Activated CD8-positive, alpha-beta T cell treated with anti-CD3 and anti-CD28 coated beads, Interleukin-2, amount 10 ng/mL, durations not matched to agents 7 days and 5 days (primary cell): ENCODE results near the gene NME9. TPM values are rescaled to one million over a fixed set of nuclear protein-coding genes. Genes with fewer than 3 reads are reported as not detected.
"Not testable (repeated sequence)": the region's sequence is repeated elsewhere in the genome, so short reads cannot be mapped to it uniquely, and the experiment has no call there.

Source experiments
- ATAC-seq: fragments of 150-1000 bp; cut with Tn5 transposase; one replicate; pipeline ENCODE4 v1.10.0; 2021; ENCODE audit warnings: moderate library complexity
- CTCF ChIA-PET: fragments of 350-600 bp; sonication (Branson Sonifier 250); formaldehyde crosslinking; loops from one replicate; lab custom pipeline; 2021; ENCODE audit warnings: antibody characterized with exemption; lab: Charles Lee
- POLR2A ChIA-PET: fragments of 350-600 bp; sonication (Branson Sonifier 250); formaldehyde crosslinking; loops from one replicate; lab custom pipeline; 2021; ENCODE audit warnings: antibody characterized with exemption; lab: Charles Lee
- DNase-seq: peaks from one replicate; pipeline ENCODE4 v3.0.0-alpha.2; 2020
- H3K27ac Mint-ChIP-seq: one replicate; pipeline ENCODE4 v1.8.0; 2021; ENCODE audit warnings: mild to moderate bottlenecking, mixed read lengths
- H3K27me3 Mint-ChIP-seq: one replicate; pipeline ENCODE4 v1.8.0; 2021; ENCODE audit warnings: low read depth, mixed read lengths
- H3K36me3 Mint-ChIP-seq: one replicate; pipeline ENCODE4 v1.8.0; 2021; ENCODE audit warnings: low read depth, mixed read lengths
- H3K4me1 Mint-ChIP-seq: one replicate; pipeline ENCODE4 v1.8.0; 2021; ENCODE audit warnings: low read depth, mixed read lengths
- H3K4me3 Mint-ChIP-seq: one replicate; pipeline ENCODE4 v1.8.0; 2021; ENCODE audit warnings: mild to moderate bottlenecking, mixed read lengths
- H3K9me3 Mint-ChIP-seq: one replicate; pipeline ENCODE4 v1.8.0; 2022; ENCODE audit warnings: mixed read lengths; ENCODE audit not compliant: insufficient read depth
- total RNA-seq, 2 experiments: library from RNA; stranded (reverse); gene quantifications; one replicate each; pipeline ENCODE4 v1.2.3, GENCODE V29; 2021

NME9 gene
- not detected for total RNA-seq

- H3K36me3 Mint-ChIP-seq, result no peaks in the 10 kb centered on the region
- H3K4me3 Mint-ChIP-seq, result peak within 1 kb of the TSS; percentile 87
- H3K27me3 Mint-ChIP-seq, result peaks cover 1% of the 10 kb centered on the region
- H3K4me1 Mint-ChIP-seq, result peaks cover 25% of the 10 kb centered on the region
- no peaks in the 10 kb centered on the region for H3K9me3 Mint-ChIP-seq
- DNase-seq (peak; percentile 88), ATAC-seq (peak; percentile 93)
- H3K27ac Mint-ChIP-seq, result peak within 1 kb of the TSS; percentile 81
- CTCF ChIA-PET, result interaction anchor here (0.8 to 3.5 kb wide), 23 partner anchors 9 to 586 kb away, joined by 3 to 13 read pairs (median 4); partner anchors contain the start of genes ARMC8 and DBR1
- POLR2A ChIA-PET, result interaction anchor here (0.8 to 1.0 kb wide), 2 partner anchors 108 to 190 kb away, joined by 3 to 4 read pairs; no protein-coding TSS in a partner anchor
Measured at GRCh38 chr3:138329127-138329983, at the start of gene NME9. TSS of gene NME9 (minus strand) at chr3:138329851. CDS start at chr3:138329335, 516 bp downstream.

- POLR2A ChIA-PET, result no interaction called here
- Mint-ChIP-seq H3K27ac (no peak overlapping the region), H3K4me1 (no peaks in the 10 kb centered on the region), H3K36me3 (no peaks in the 10 kb centered on the region), H3K27me3 (peaks cover 6% of the 10 kb centered on the region), H3K4me3 (no peak overlapping the region), H3K9me3 (no peaks in the 10 kb centered on the region)
- ATAC-seq (no peak), DNase-seq (no peak)
- CTCF ChIA-PET, result no interaction called here
Measured at GRCh38 chr3:138378990-138379389, 49.3 kb upstream of the NME9 start.

GRCh38 chr3:138378331-138378730 is 48.7 kb upstream of the NME9 start:
- Mint-ChIP-seq H3K27ac (no peak overlapping the region), H3K4me1 (no peaks in the 10 kb centered on the region), H3K4me3 (no peak overlapping the region), H3K36me3 (no peaks in the 10 kb centered on the region), H3K27me3 (peaks cover 3% of the 10 kb centered on the region), H3K9me3 (no peaks in the 10 kb centered on the region)
- ChIA-PET POLR2A (no interaction called here), CTCF (no interaction called here)
- ATAC-seq (no peak), DNase-seq (no peak)

- Mint-ChIP-seq H3K36me3 (no peaks in the 10 kb centered on the region), H3K27ac (no peak overlapping the region), H3K27me3 (peaks cover 4% of the 10 kb centered on the region), H3K4me3 (no peak overlapping the region), H3K9me3 (no peaks in the 10 kb centered on the region), H3K4me1 (no peaks in the 10 kb centered on the region)
- POLR2A ChIA-PET, result no interaction called here
- CTCF ChIA-PET, result no interaction called here
- DNase-seq (no peak), ATAC-seq (no peak)
Measured at GRCh38 chr3:138377804-138378203, 48.2 kb upstream of the NME9 start.

- H3K4me1 Mint-ChIP-seq, H3K27me3 Mint-ChIP-seq, POLR2A ChIA-PET, DNase-seq, CTCF ChIA-PET, ATAC-seq, H3K9me3 Mint-ChIP-seq, H3K4me3 Mint-ChIP-seq, H3K27ac Mint-ChIP-seq, H3K36me3 Mint-ChIP-seq: not testable (repeated sequence)
Measured at GRCh38 chr3:138377212-138377611, 47.6 kb upstream of the NME9 start.

- Mint-ChIP-seq H3K36me3 (no peaks in the 10 kb centered on the region), H3K4me3 (no peak overlapping the region), H3K27ac (no peak overlapping the region), H3K9me3 (no peaks in the 10 kb centered on the region), H3K27me3 (peaks cover 8% of the 10 kb centered on the region), H3K4me1 (no peaks in the 10 kb centered on the region)
- ChIA-PET POLR2A (no interaction called here), CTCF (no interaction called here)
- no peak for DNase-seq
- no peak for ATAC-seq
Measured at GRCh38 chr3:138376663-138377062, 47.0 kb upstream of the NME9 start.

- ATAC-seq (no peak), DNase-seq (no peak)
- no peak overlapping the region for H3K4me3 Mint-ChIP-seq
- H3K27ac Mint-ChIP-seq, result no peak overlapping the region
- peaks cover 16% of the 10 kb centered on the region for H3K27me3 Mint-ChIP-seq
- H3K9me3 Mint-ChIP-seq, result no peaks in the 10 kb centered on the region
- POLR2A ChIA-PET, result no interaction called here
- H3K36me3 Mint-ChIP-seq, result no peaks in the 10 kb centered on the region
- CTCF ChIA-PET, result no interaction called here
- peaks cover 2% of the 10 kb centered on the region for H3K4me1 Mint-ChIP-seq
Measured at GRCh38 chr3:138375447-138375846, 45.8 kb upstream of the NME9 start.

- no peaks in the 10 kb centered on the region for H3K9me3 Mint-ChIP-seq
- no peak overlapping the region for H3K27ac Mint-ChIP-seq
- CTCF ChIA-PET, result no interaction called here
- peaks cover 23% of the 10 kb centered on the region for H3K27me3 Mint-ChIP-seq
- ATAC-seq (no peak), DNase-seq (no peak)
- peaks cover 2% of the 10 kb centered on the region for H3K4me1 Mint-ChIP-seq
- POLR2A ChIA-PET, result no interaction called here
- no peak overlapping the region for H3K4me3 Mint-ChIP-seq
- no peaks in the 10 kb centered on the region for H3K36me3 Mint-ChIP-seq
Measured at GRCh38 chr3:138374573-138375134, 45.0 kb upstream of the NME9 start.

- CTCF ChIA-PET, result no interaction called here
- no peak overlapping the region for H3K27ac Mint-ChIP-seq
Measured at GRCh38 chr3:138373736-138374094, 44.1 kb upstream of the NME9 start.

GRCh38 chr3:138373087-138373735 is 43.6 kb upstream of the NME9 start:
- peaks cover 20% of the 10 kb centered on the region for H3K27me3 Mint-ChIP-seq
- CTCF ChIA-PET, result no interaction called here
- no peaks in the 10 kb centered on the region for H3K9me3 Mint-ChIP-seq
- POLR2A ChIA-PET, result no interaction called here
- no peak overlapping the region for H3K4me3 Mint-ChIP-seq
- H3K36me3 Mint-ChIP-seq, result no peaks in the 10 kb centered on the region
- ATAC-seq (no peak), DNase-seq (no peak)
- H3K27ac Mint-ChIP-seq, result no peak overlapping the region
- peaks cover 2% of the 10 kb centered on the region for H3K4me1 Mint-ChIP-seq

More at GRCh38 chr3:138373736-138374094, 44.1 kb upstream of the NME9 start:
- H3K4me3 Mint-ChIP-seq, result no peak overlapping the region
- no peaks in the 10 kb centered on the region for H3K9me3 Mint-ChIP-seq
- DNase-seq, result no peak
- ATAC-seq, result no peak
- no peaks in the 10 kb centered on the region for H3K36me3 Mint-ChIP-seq
- peaks cover 2% of the 10 kb centered on the region for H3K4me1 Mint-ChIP-seq
- POLR2A ChIA-PET, result no interaction called here
- H3K27me3 Mint-ChIP-seq, result peaks cover 20% of the 10 kb centered on the region

- no peak for ATAC-seq
- ChIA-PET POLR2A (no interaction called here), CTCF (interaction anchor here (1.1 to 1.4 kb wide), 2 partner anchors 21 to 41 kb away, joined by 3 read pairs; no protein-coding TSS in a partner anchor)
- Mint-ChIP-seq H3K36me3 (no peaks in the 10 kb centered on the region), H3K9me3 (no peaks in the 10 kb centered on the region), H3K4me3 (no peak overlapping the region), H3K27me3 (peaks cover 20% of the 10 kb centered on the region), H3K4me1 (peaks cover 2% of the 10 kb centered on the region), H3K27ac (no peak overlapping the region)
- DNase-seq, result no peak
Measured at GRCh38 chr3:138371070-138371965, 41.7 kb upstream of the NME9 start.
